Measurements from ENCODE around the gene EFEMP2.

EFEMP2 gene

GRCh38 chr11:65872586-65873317, at the start of gene EFEMP2:
TSS of gene EFEMP2 (minus strand) at chr11:65872800. CDS start at chr11:65872354, 446 bp downstream.
- DNase-seq = no peak

GRCh38 chr11:65921876-65922275, 49.3 kb upstream of the EFEMP2 start:
- DNase-seq = no peak

- DNase-seq = no peak
These were observed 48.5 kb upstream of the EFEMP2 start for GRCh38 chr11:65921033-65921555.

GRCh38 chr11:65920372-65920802, 47.8 kb upstream of the EFEMP2 start:
- DNase-seq = no peak

GRCh38 chr11:65919573-65920371, 47.2 kb upstream of the EFEMP2 start:
- DNase-seq = peak; percentile 61

- peak; percentile 100 for DNase-seq
These were observed 46.6 kb upstream of the EFEMP2 start, which contains the start of gene DRAP1 for GRCh38 chr11:65919141-65919572. TSS of gene DRAP1 (plus strand) at chr11:65919426. CDS start at chr11:65919502, 76 bp downstream.

- peak; percentile 59 for DNase-seq
These were observed 45.9 kb upstream of the EFEMP2 start, which contains the start of gene C11orf68 for GRCh38 chr11:65918211-65919140. TSS of gene C11orf68 (minus strand) at chr11:65919062. CDS start at chr11:65919031, 31 bp downstream.

GRCh38 chr11:65917434-65918210, 45.0 kb upstream of the EFEMP2 start:
- no peak for DNase-seq

GRCh38 chr11:65917077-65917433, 44.5 kb upstream of the EFEMP2 start:
- no peak for DNase-seq

- no peak for DNase-seq
These were observed 43.8 kb upstream of the EFEMP2 start for GRCh38 chr11:65916391-65916790.

GRCh38 chr11:65915821-65916251, 43.2 kb upstream of the EFEMP2 start:
- DNase-seq = no peak

- DNase-seq = no peak
These were observed 42.7 kb upstream of the EFEMP2 start for GRCh38 chr11:65915101-65915820.

GRCh38 chr11:65912845-65913244, 40.2 kb upstream of the EFEMP2 start:
- no peak for DNase-seq

GRCh38 chr11:65911682-65912568, 39.3 kb upstream of the EFEMP2 start:
- DNase-seq = no peak

GRCh38 chr11:65907878-65908277, 35.3 kb upstream of the EFEMP2 start:
- DNase-seq = no peak

- DNase-seq = no peak
These were observed 34.0 kb upstream of the EFEMP2 start for GRCh38 chr11:65906602-65907001.

- DNase-seq = no peak
These were observed 31.1 kb upstream of the EFEMP2 start for GRCh38 chr11:65903715-65904114.

- no peak for DNase-seq
These were observed 30.5 kb upstream of the EFEMP2 start for GRCh38 chr11:65903068-65903481.

- DNase-seq = no peak
These were observed 28.2 kb upstream of the EFEMP2 start for GRCh38 chr11:65900899-65901180.
